H9 (cell line): ENCODE results near the gene SP2. TPM values are rescaled to one million over a fixed set of nuclear protein-coding genes. Genes with fewer than 3 reads are reported as not detected.

Source experiments
- DNase-seq: peaks from one replicate; pipeline ENCODE4 v3.0.0-alpha.2; 2017
- H2AFZ ChIP-seq: one replicate; pipeline ENCODE4 v1.6.1; 2013; ENCODE audit warnings: mild to moderate bottlenecking, low read length, control low read depth, moderate library complexity
- H2AK5ac ChIP-seq: 2 replicates; pipeline ENCODE4 v1.6.1; 2013; ENCODE audit warnings: low read length, control low read depth, mixed read lengths; ENCODE audit not compliant: insufficient read length
- H2BK120ac ChIP-seq: one replicate; pipeline ENCODE4 v1.6.1; 2013; ENCODE audit warnings: low read depth, mild to moderate bottlenecking, low read length, control low read depth, inconsistent platforms; ENCODE audit not compliant: poor library complexity, severe bottlenecking
- H2BK12ac ChIP-seq: 2 replicates; pipeline ENCODE4 v1.6.1; 2013; ENCODE audit warnings: low read length, control low read depth, mixed read lengths, low read depth; ENCODE audit not compliant: insufficient read length
- H2BK15ac ChIP-seq: 2 replicates; pipeline ENCODE4 v1.6.1; 2013; ENCODE audit warnings: low read depth, low read length, control low read depth
- H2BK20ac ChIP-seq: one replicate; pipeline ENCODE4 v1.6.1; 2013; ENCODE audit warnings: low read depth, mild to moderate bottlenecking, low read length, control low read depth, inconsistent platforms; ENCODE audit not compliant: poor library complexity, severe bottlenecking
- H2BK5ac ChIP-seq: 2 replicates; pipeline ENCODE4 v1.6.1; 2013; ENCODE audit warnings: low read length, control low read depth, mixed read lengths; ENCODE audit not compliant: insufficient read length
- H3K14ac ChIP-seq: 2 replicates; pipeline ENCODE4 v1.6.1; 2013; ENCODE audit warnings: low read length, control low read depth; ENCODE audit not compliant: insufficient read depth
- H3K18ac ChIP-seq: 2 replicates; pipeline ENCODE4 v1.6.1; 2013; ENCODE audit warnings: low read depth, mild to moderate bottlenecking, mixed read lengths, low read length, control low read depth; ENCODE audit not compliant: insufficient read length
- H3K23ac ChIP-seq: 2 replicates; pipeline ENCODE4 v1.6.1; 2013; ENCODE audit warnings: low read length, control low read depth, mixed read lengths, low read depth; ENCODE audit not compliant: insufficient read length
- H3K23me2 ChIP-seq: 2 replicates; pipeline ENCODE4 v1.6.1; 2013; ENCODE audit warnings: low read depth, mild to moderate bottlenecking, mixed read lengths, low read length, control low read depth; ENCODE audit not compliant: insufficient read length, poor library complexity, severe bottlenecking
- H3K27ac ChIP-seq: 2 replicates; pipeline ENCODE4 v1.5.1; 2013; ENCODE audit warnings: low read length, control low read depth, mixed read lengths, low read depth; ENCODE audit not compliant: insufficient read length
- H3K27me3 ChIP-seq: 2 replicates; pipeline ENCODE4 v1.6.1; 2013; ENCODE audit warnings: low read length, control low read depth, inconsistent platforms; ENCODE audit not compliant: insufficient read depth
- H3K4ac ChIP-seq: 2 replicates; pipeline ENCODE4 v1.6.1; 2013; ENCODE audit warnings: low read depth, mild to moderate bottlenecking, control low read depth, inconsistent platforms, low read length, moderate library complexity
- H3K4me1 ChIP-seq: 2 replicates; pipeline ENCODE4 v1.6.1; 2013; ENCODE audit warnings: low read length, control low read depth, inconsistent platforms; ENCODE audit not compliant: insufficient read depth
- H3K4me2 ChIP-seq: 2 replicates; pipeline ENCODE4 v1.6.1; 2013; ENCODE audit warnings: low read length, control low read depth, mixed read lengths; ENCODE audit not compliant: insufficient read length, insufficient read depth
- H3K56ac ChIP-seq: 2 replicates; pipeline ENCODE4 v1.6.1; 2013; ENCODE audit warnings: low read depth, mild to moderate bottlenecking, mixed read lengths, low read length, control low read depth; ENCODE audit not compliant: insufficient read length
- H3K79me1 ChIP-seq: 2 replicates; pipeline ENCODE4 v1.6.1; 2013; ENCODE audit warnings: low read depth, mild to moderate bottlenecking, moderate library complexity, low read length, control low read depth, inconsistent platforms; ENCODE audit not compliant: insufficient read depth, poor library complexity, severe bottlenecking
- H3K79me2 ChIP-seq: 2 replicates; pipeline ENCODE4 v1.6.1; 2013; ENCODE audit warnings: low read length, control low read depth, inconsistent platforms; ENCODE audit not compliant: insufficient read depth
- H3K9ac ChIP-seq: 2 replicates; pipeline ENCODE4 v1.6.1; 2013; ENCODE audit warnings: low read length, control low read depth, mixed read lengths; ENCODE audit not compliant: insufficient read length; ENCODE audit errors: extremely low read depth
- H3K9me3 ChIP-seq: one replicate; pipeline ENCODE4 v1.6.1; 2013; ENCODE audit warnings: low read depth, low read length, inconsistent platforms; ENCODE audit not compliant: control insufficient read depth
- H3T11ph ChIP-seq: one replicate; pipeline ENCODE4 v1.6.1; 2013; ENCODE audit warnings: mild to moderate bottlenecking, low read length, control low read depth, inconsistent platforms
- H4K20me1 ChIP-seq: one replicate; pipeline ENCODE4 v1.6.1; 2013; ENCODE audit not compliant: control insufficient read depth, insufficient read length, insufficient read depth
- H4K5ac ChIP-seq: 2 replicates; pipeline ENCODE4 v1.6.1; 2013; ENCODE audit warnings: low read depth, mild to moderate bottlenecking, mixed read lengths, low read length, control low read depth; ENCODE audit not compliant: insufficient read length
- H4K8ac ChIP-seq: replicated peaks from 2 replicates; pipeline ENCODE4 v1.6.1; 2013; ENCODE audit warnings: low read length, control low read depth, mixed read lengths, low read depth; ENCODE audit not compliant: insufficient read length
- H4K91ac ChIP-seq: 2 replicates; pipeline ENCODE4 v1.6.1; 2013; ENCODE audit warnings: low read depth, mild to moderate bottlenecking, moderate library complexity, mixed read lengths, low read length, control low read depth; ENCODE audit not compliant: insufficient read length
- H3K27ac Mint-ChIP-seq, 3 experiments: 2 replicates in 2 of 3; 3 replicates in 1 of 3; pipeline ENCODE4 v1.8.0; 2020 to 2021; ENCODE audit warnings: mixed read lengths in 3 of 3, mild to moderate bottlenecking in 1 of 3, moderate library complexity in 1 of 3
- H3K27me3 Mint-ChIP-seq: 2 replicates; pipeline ENCODE4 v1.8.0; 2021; ENCODE audit warnings: low read depth, mild to moderate bottlenecking, moderate library complexity, mixed read lengths
- H3K36me3 Mint-ChIP-seq, 3 experiments: 2 replicates in 2 of 3; 3 replicates in 1 of 3; pipeline ENCODE4 v1.8.0; 2020 to 2021; ENCODE audit warnings: low read depth in 3 of 3, mixed read lengths in 3 of 3; ENCODE audit not compliant: insufficient read depth in 1 of 3
- H3K4me1 Mint-ChIP-seq, 2 experiments: 2 replicates each; pipeline ENCODE4 v1.8.0; 2020; ENCODE audit warnings: mixed read lengths in 2 of 2
- H3K4me3 Mint-ChIP-seq, 2 experiments: 2 replicates in 1 of 2; 3 replicates in 1 of 2; pipeline ENCODE4 v1.8.0; 2020 to 2021; ENCODE audit warnings: mild to moderate bottlenecking in 2 of 2, mixed read lengths in 2 of 2, moderate library complexity in 1 of 2
- H3K9me3 Mint-ChIP-seq, 2 experiments: 2 replicates in 1 of 2; 3 replicates in 1 of 2; pipeline ENCODE4 v1.8.0; 2020; ENCODE audit warnings: mild to moderate bottlenecking in 2 of 2, mixed read lengths in 2 of 2, moderate library complexity in 1 of 2
- WGBS: extraction: QIAGEN DNeasy Blood & Tissue Kit; methylation state at CpG from one replicate; pipeline ENCODE4 v1.1.7; 2013; ENCODE audit warnings: missing lambda C conversion rate, low lambda C conversion rate, mixed read lengths; ENCODE audit not compliant: insufficient read length; ENCODE audit errors: extremely low coverage; 5-methylcytosine and 5-hydroxymethylcytosine counted together
- total RNA-seq: library from RNA; stranded (reverse); gene quantifications from 2 replicates; pipeline ENCODE4 v1.2.1, GENCODE V29; 2021
- TF ChIP-seq, protein P1 (sequence below): fragments of 200-600 bp; sonication (generic); conservative IDR thresholded peaks from 3 replicates; pipeline ENCODE4 v1.8.0; 2021; ENCODE audit warnings: antibody characterized with exemption, mild to moderate bottlenecking

SP2 gene
- total RNA-seq, 1 experiment from 2014 or later, result 19.3 TPM

DNA sequence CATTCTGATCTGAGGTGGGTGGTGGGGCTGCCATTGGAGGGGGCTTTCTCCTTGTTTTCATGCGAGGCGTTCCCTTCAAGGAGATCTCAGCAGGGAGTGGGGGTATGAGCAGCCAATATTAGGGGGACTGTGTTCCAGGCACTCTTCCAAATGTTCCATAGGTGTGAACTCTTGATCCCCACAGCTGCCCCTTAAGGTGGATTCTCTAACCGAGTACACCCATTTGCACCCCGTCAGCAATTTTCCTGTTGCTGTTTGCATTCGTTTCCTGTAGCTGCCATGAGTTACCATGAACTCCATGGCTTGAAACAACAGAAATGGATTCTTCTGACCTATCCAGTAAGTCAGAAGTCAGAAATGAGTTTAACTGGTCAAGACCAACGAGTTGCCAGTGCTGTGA lies 65.4 kb downstream of the SP2 start:
- Histone ChIP-seq H3K23ac (no peak overlapping the region), H2BK120ac (no peak overlapping the region), H2BK15ac (no peak overlapping the region), H4K8ac (no peak overlapping the region), H3K14ac (no peak overlapping the region; the same call in 1 of the 2 replicates), H2BK12ac (no peak overlapping the region), H3K23me2 (no peaks in the 10 kb centered on the region), H3K4ac (no peak overlapping the region), H3K9ac (no peak overlapping the region), H4K91ac (no peak overlapping the region), H3K27me3 (no peaks in the 10 kb centered on the region), H3K56ac (no peak overlapping the region), H3K18ac (no peak overlapping the region), H2BK20ac (no peak overlapping the region), H3T11ph (no peak overlapping the region), H2AK5ac (no peak overlapping the region), H2BK5ac (no peak overlapping the region), H3K4me1 (no peaks in the 10 kb centered on the region; the same call in 1 of the 2 replicates), H3K79me2 (no peaks in the 10 kb centered on the region), H2AFZ (no peak overlapping the region), H3K27ac (no peak overlapping the region), H3K79me1 (no peaks in the 10 kb centered on the region), H4K5ac (no peak overlapping the region), H3K4me2 (no peak overlapping the region), H3K9me3 (no peaks in the 10 kb centered on the region), H4K20me1 (no peaks in the 10 kb centered on the region)
- H3K4me3 Mint-ChIP-seq, result no peak overlapping the region
- no peaks in the 10 kb centered on the region for H3K36me3 Mint-ChIP-seq
- H3K9me3 Mint-ChIP-seq, result no peaks in the 10 kb centered on the region
- peaks cover 10 to 37% of the 10 kb centered on the region in 2 experiments for H3K4me1 Mint-ChIP-seq
- H3K27ac Mint-ChIP-seq, result no peak overlapping the region
- no peak for DNase-seq
- TF ChIP-seq, protein P1, sequence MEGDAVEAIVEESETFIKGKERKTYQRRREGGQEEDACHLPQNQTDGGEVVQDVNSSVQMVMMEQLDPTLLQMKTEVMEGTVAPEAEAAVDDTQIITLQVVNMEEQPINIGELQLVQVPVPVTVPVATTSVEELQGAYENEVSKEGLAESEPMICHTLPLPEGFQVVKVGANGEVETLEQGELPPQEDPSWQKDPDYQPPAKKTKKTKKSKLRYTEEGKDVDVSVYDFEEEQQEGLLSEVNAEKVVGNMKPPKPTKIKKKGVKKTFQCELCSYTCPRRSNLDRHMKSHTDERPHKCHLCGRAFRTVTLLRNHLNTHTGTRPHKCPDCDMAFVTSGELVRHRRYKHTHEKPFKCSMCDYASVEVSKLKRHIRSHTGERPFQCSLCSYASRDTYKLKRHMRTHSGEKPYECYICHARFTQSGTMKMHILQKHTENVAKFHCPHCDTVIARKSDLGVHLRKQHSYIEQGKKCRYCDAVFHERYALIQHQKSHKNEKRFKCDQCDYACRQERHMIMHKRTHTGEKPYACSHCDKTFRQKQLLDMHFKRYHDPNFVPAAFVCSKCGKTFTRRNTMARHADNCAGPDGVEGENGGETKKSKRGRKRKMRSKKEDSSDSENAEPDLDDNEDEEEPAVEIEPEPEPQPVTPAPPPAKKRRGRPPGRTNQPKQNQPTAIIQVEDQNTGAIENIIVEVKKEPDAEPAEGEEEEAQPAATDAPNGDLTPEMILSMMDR, result no peak
- H3K27me3 Mint-ChIP-seq, result peaks cover 37% of the 10 kb centered on the region
- WGBS, result no CpG with 5 or more reads among the region's 6 CpGs
